ENCODE measurements around the gene ZC3H12A.

ZC3H12A gene

GRCh38 chr1:37456614-37457013, 17.8 kb upstream of the ZC3H12A start:
- no peak for DNase-seq

- DNase-seq = no peak
Measured at GRCh38 chr1:37458551-37458950, 15.8 kb upstream of the ZC3H12A start.

GRCh38 chr1:37461698-37462436, 12.5 kb upstream of the ZC3H12A start:
- no peak for DNase-seq

- no peak for DNase-seq
Measured at GRCh38 chr1:37464443-37464842, 9.9 kb upstream of the ZC3H12A start.

- no peak for DNase-seq
Measured at GRCh38 chr1:37465593-37466517, 8.5 kb upstream of the ZC3H12A start.

GRCh38 chr1:37468037-37468436, 6.3 kb upstream of the ZC3H12A start:
- no peak for DNase-seq

- no peak for DNase-seq
Measured at GRCh38 chr1:37469386-37469785, 5.0 kb upstream of the ZC3H12A start.

- no peak for DNase-seq
Measured at GRCh38 chr1:37471345-37472231, 2.8 kb upstream of the ZC3H12A start.

GRCh38 chr1:37472281-37472680, 2.1 kb upstream of the ZC3H12A start:
- no peak for DNase-seq

GRCh38 chr1:37472994-37473393, 1.4 kb upstream of the ZC3H12A start:
- DNase-seq = no peak

GRCh38 chr1:37473431-37474045, 842 bp upstream of the ZC3H12A start:
- no peak for DNase-seq

GRCh38 chr1:37474697-37475379, 458 bp downstream of the ZC3H12A start:
- DNase-seq = no peak

- DNase-seq = no peak
Measured at GRCh38 chr1:37475380-37476086, 1.2 kb downstream of the ZC3H12A start.

GRCh38 chr1:37476087-37476452, 1.7 kb downstream of the ZC3H12A start:
- no peak for DNase-seq

GRCh38 chr1:37476460-37477197, 2.2 kb downstream of the ZC3H12A start:
- no peak for DNase-seq

- DNase-seq = peak; percentile 71
Measured at GRCh38 chr1:37477198-37477931, 3.0 kb downstream of the ZC3H12A start.

- DNase-seq = no peak
Measured at GRCh38 chr1:37477946-37478345, 3.6 kb downstream of the ZC3H12A start.

GRCh38 chr1:37478451-37478881, 4.1 kb downstream of the ZC3H12A start:
- DNase-seq = no peak

- no peak for DNase-seq
Measured at GRCh38 chr1:37478890-37479254, 4.5 kb downstream of the ZC3H12A start.

Data from activated gamma-delta T cell (primary cell).